ENCODE results near the gene UMPS. TPM values are rescaled to one million over a fixed set of nuclear protein-coding genes. Genes with fewer than 3 reads are reported as not detected.

UMPS gene
- polyA plus RNA-seq, 2 of the 4 experiments (the other 2 are of a cell fraction) = 53.0 to 64.4 TPM

GRCh38 chr3:124785973-124786372, 55.7 kb downstream of the UMPS start:
- WGBS (ENCODE audit: missing lambda C conversion rate) = 79% methylated on average over 3 of the region's 3 CpGs
- ATAC-seq (peak in 1 of 2 experiments; percentile 4; a peak in 1 of 6 replicates), DNase-seq (ENCODE audit: low read depth in 1 of 2, low spot score in 1 of 2) (no peak), FAIRE-seq (no peak)
- ChIA-PET CTCF (interaction anchor here (0.6 to 13.7 kb wide), 37 partner anchors 9 to 208 kb away, joined by 3 to 205 read pairs (median 6); partner anchors contain the start of gene ITGB5), POLR2A (interaction anchor here (1.0 to 3.3 kb wide), 3 partner anchors 11 to 101 kb away, joined by 3 to 22 read pairs (median 5); partner anchors contain the start of gene ITGB5)
- TF ChIP-seq POLR2AphosphoS2 (conservative IDR thresholded peaks at IDR 0.05; ENCODE audit: low read length) (no peak), JUNB (IDR thresholded peaks at IDR 0.05) (no peak), E2F6 (IDR thresholded peaks at IDR 0.05; ENCODE audit: borderline replicate concordance, low read depth) (no peak), KDM5A (IDR thresholded peaks at IDR 0.05) (no peak), NPAS2 (CRISPR knock-in tag; IDR thresholded peaks at IDR 0.05; ENCODE audit: borderline replicate concordance) (no peak), FOSB (CRISPR knock-in tag; IDR thresholded peaks at IDR 0.05) (no peak), BHLHE40 (IDR thresholded peaks at IDR 0.05; ENCODE audit: low read depth, low read length) (no peak), ELK1 (IDR thresholded peaks at IDR 0.05; ENCODE audit: low read depth, low read length) (no peak), EP300 (IDR thresholded peaks at IDR 0.05) (no peak), HOXB13 (CRISPR knock-in tag; IDR thresholded peaks at IDR 0.05; ENCODE audit: low read depth) (no peak), HOXA7 (CRISPR knock-in tag; IDR thresholded peaks at IDR 0.05) (no peak), ZC3H11A (IDR thresholded peaks at IDR 0.05) (no peak), CHD2 (IDR thresholded peaks at IDR 0.05; ENCODE audit: low read length, partially characterized antibody) (no peak), HOXB5 (CRISPR knock-in tag; IDR thresholded peaks at IDR 0.05) (no peak), SMC3 (IDR thresholded peaks at IDR 0.05) (no peak), ATOH8 (CRISPR knock-in tag; IDR thresholded peaks at IDR 0.05; ENCODE audit: low read depth) (no peak), RCOR1 (IDR thresholded peaks at IDR 0.05; ENCODE audit: low read depth, low read length) (no peak), ZFP36 (IDR thresholded peaks at IDR 0.05; ENCODE audit: borderline replicate concordance, partially characterized antibody) (no peak), CBX8 (IDR thresholded peaks at IDR 0.05) (no peak), REST (IDR thresholded peaks at IDR 0.05) (no peak)
- H3K4me3 ChIP-seq = no peak overlapping the region
- no peak overlapping the region for H3K4me2 ChIP-seq
- peak overlapping the region; percentile 76 to 85 for H3K27ac ChIP-seq
- peaks cover 64% of the 10 kb centered on the region for H3K4me1 ChIP-seq
- no peaks in the 10 kb centered on the region for H3K9me3 ChIP-seq
